Ovary (tissue), 9 donors: ENCODE measurements around the gene HMGN5. TPM values are rescaled to one million over a fixed set of nuclear protein-coding genes. Genes with fewer than 3 reads are reported as not detected.

ENCODE experiments used
- DNase-seq, 5 donors: peaks; one replicate each; pipeline ENCODE4 v3.0.0-alpha.2; 2019 to 2020
- H3K27ac ChIP-seq, 2 donors: fragments of 200-600 bp; one replicate each; pipeline versions ENCODE4 v1.5.1 to v1.8.0; 2019 to 2022
- H3K27me3 ChIP-seq: fragments of 200-600 bp; one replicate; pipeline ENCODE4 v1.8.0; 2022
- H3K36me3 ChIP-seq: fragments of 200-600 bp; sonication (generic); one replicate; pipeline ENCODE4 v1.5.1; 2019
- H3K4me1 ChIP-seq: one replicate; pipeline ENCODE4 v1.8.1; 2013; ENCODE audit warnings: mild to moderate bottlenecking, moderate library complexity; ENCODE audit not compliant: insufficient read depth
- H3K4me3 ChIP-seq: fragments of 200-600 bp; sonication (generic); one replicate; pipeline ENCODE4 v1.5.1; 2017
- H3K9me3 ChIP-seq, 2 donors: fragments of 200-600 bp in 1 of 2; sonication (generic) in 1 of 2; one replicate each; pipeline versions ENCODE4 v1.5.1 to v1.8.1; 2013 to 2019; ENCODE audit warnings: mild to moderate bottlenecking in 1 of 2, moderate library complexity in 1 of 2
- CTCF ChIP-seq, 3 donors: fragments of 450-650 bp in 2 of 3; fragments of 200-600 bp in 1 of 3; IDR thresholded peaks; one replicate each; pipeline versions ENCODE4 v1.5.1 to v1.8.0; 2016 to 2022; ENCODE audit warnings: antibody characterized with exemption in 3 of 3, mild to moderate bottlenecking in 1 of 3
- EP300 ChIP-seq: sonication (generic); formaldehyde crosslinking; IDR thresholded peaks from one replicate; pipeline ENCODE4 v1.6.1; 2017; ENCODE audit warnings: antibody characterized with exemption
- POLR2A ChIP-seq: fragments of 450-650 bp; IDR thresholded peaks from one replicate; pipeline ENCODE4 v1.6.1; 2017; ENCODE audit warnings: antibody characterized with exemption, mild to moderate bottlenecking, moderate library complexity
- WGBS, 3 donors: extraction: QIAGEN DNeasy Blood & Tissue Kit in 1 of 3; methylation state at CpG; one replicate each; pipeline versions ENCODE4 v1.1.5 to v1.1.7; 2013 to 2017; 5-methylcytosine and 5-hydroxymethylcytosine counted together
- intact Hi-C, 4 donors: fragments of 100-400 bp; cut with DNase I; formaldehyde crosslinking; loops; one replicate each; pipeline versions ENCODE4 v1.11.0 to v1.15.1; 2022 to 2023
- polyA plus RNA-seq, 2 donors: library from polyadenylated mRNA; stranded (reverse); fragments of 200-250 nt in 1 of 2; fragments of 350-450 nt in 1 of 2; fragmentation: Illumina TruSeq in 1 of 2; extraction: RNeasy Lipid Tissue Mini Kit (QIAGEN cat#74804) in 1 of 2; gene quantifications; one replicate each; pipeline ENCODE4 v1.2.3, GENCODE V29; 2013 to 2014
- total RNA-seq, 7 donors: library from RNA; depleted of rRNA in 2 of 7; stranded (reverse); fragments of >200 nt in 2 of 7; fragmentation: NEBNext Ultra II Directional in 3 of 7; extraction: Animal tissue kit (Norgen Biotek cat#: 25700) in 3 of 7; gene quantifications; one replicate each; pipeline versions ENCODE4 v1.1.0 to v1.2.4, GENCODE V29; 2016 to 2023
- donor health status: DM: no; HTN: no; CAD: no; lungs with moderate emphysema.
- donor health status: DM: no; HTN: no; CAD: no.
- donor health status: Bipolar disorder and iron deficiency.
- donor health status: DM: yes; HTN: yes; CAD: no.
- donor health status: DM: no; HTN: no; CAD: no.
- donor health status: DM: yes; HTN: yes; CAD: no.

HMGN5 gene
- total and polyA plus RNA-seq, 9 donors = 3.8 to 21.2 (median 8.1) TPM

GRCh38 chrX:81174286-81174685 lies 27.4 kb downstream of the HMGN5 start:
- TF ChIP-seq CTCF (IDR thresholded peaks at IDR 0.05) (no peak), EP300 (no peak), POLR2A (no peak)
- 12 to 24% (median 19%) methylated on average over 1 of the region's 1 CpG for WGBS, 3 donors
- H3K36me3 ChIP-seq = no peaks in the 10 kb centered on the region
- H3K27ac ChIP-seq = no peak overlapping the region
- no peaks in the 10 kb centered on the region for H3K4me1 ChIP-seq
- no peaks in the 10 kb centered on the region for H3K9me3 ChIP-seq
- H3K27me3 ChIP-seq = no peaks in the 10 kb centered on the region
- DNase-seq = no peak
- no peak overlapping the region for H3K4me3 ChIP-seq
- intact Hi-C loops = no loop called here

- Histone ChIP-seq H3K27ac (no peak overlapping the region), H3K4me1 (no peaks in the 10 kb centered on the region), H3K4me3 (no peak overlapping the region), H3K36me3 (no peaks in the 10 kb centered on the region), H3K27me3 (no peaks in the 10 kb centered on the region), H3K9me3 (no peaks in the 10 kb centered on the region)
- WGBS, 3 donors = 66 to 77% (median 73%) methylated on average over 3 of the region's 3 CpGs
- TF ChIP-seq EP300 = no peak
- no peak for TF ChIP-seq POLR2A
- TF ChIP-seq CTCF (IDR thresholded peaks at IDR 0.05) = no peak
- DNase-seq = no peak
- intact Hi-C loops = no loop called here
These were observed 33.3 kb downstream of the HMGN5 start for GRCh38 chrX:81168391-81168790.

GRCh38 chrX:81121513-81122363 lies 80.0 kb downstream of the HMGN5 start:
- H3K27me3 ChIP-seq = no peaks in the 10 kb centered on the region
- intact Hi-C loops = no loop called here

GRCh38 chrX:81120936-81121371 lies 80.8 kb downstream of the HMGN5 start:
- intact Hi-C loops = no loop called here
- TF ChIP-seq CTCF (IDR thresholded peaks at IDR 0.05) (peak in 1 of 3 donors; percentile 11), EP300 (no peak)
- WGBS, 3 donors = 17 to 19% (median 17%) methylated on average over 12 of the region's 12 CpGs
- peak overlapping the region in 1 of 2 donors; percentile 42 for H3K27ac ChIP-seq
- no peaks in the 10 kb centered on the region for H3K36me3 ChIP-seq
- peak overlapping the region; percentile 46 for H3K4me3 ChIP-seq
- no peaks in the 10 kb centered on the region for H3K9me3 ChIP-seq
- no peaks in the 10 kb centered on the region for H3K27me3 ChIP-seq
- DNase-seq = peak in 4 of 5 donors; percentile 23 to 42 (median 34)
- no peaks in the 10 kb centered on the region for H3K4me1 ChIP-seq

More at GRCh38 chrX:81121513-81122363, 80.0 kb downstream of the HMGN5 start:
- 26 to 28% (median 27%) methylated on average over 34 of the region's 34 CpGs for WGBS, 3 donors
- peak; percentile 82 to 94 (median 94) for DNase-seq
- H3K36me3 ChIP-seq = no peaks in the 10 kb centered on the region
- TF ChIP-seq CTCF (IDR thresholded peaks at IDR 0.05) = no peak
- no peak for TF ChIP-seq POLR2A
- no peak for TF ChIP-seq EP300
- H3K4me1 ChIP-seq = no peaks in the 10 kb centered on the region
- H3K9me3 ChIP-seq = no peaks in the 10 kb centered on the region
- H3K4me3 ChIP-seq = peak overlapping the region; percentile 46
- peak overlapping the region in 1 of 2 donors; percentile 42 for H3K27ac ChIP-seq
